ENCODE results near the gene CASZ1. TPM values are rescaled to one million over a fixed set of nuclear protein-coding genes. Genes with fewer than 3 reads are reported as not detected.

The CASZ1 gene
- total and polyA plus RNA-seq, 2 experiments from 2014 or later, result 6.2 to 6.7 TPM

- TF ChIP-seq ZNF462 (CRISPR knock-in tag; IDR thresholded peaks at IDR 0.05) (no peak), EZH2phosphoT487 (IDR thresholded peaks at IDR 0.05; ENCODE audit: unreplicated experiment) (no peak)
Observed at GRCh38 chr1:10625076-10625475, 171.4 kb downstream of the CASZ1 start (continued).

- Mint-ChIP-seq H3K9me3 (no peaks in the 10 kb centered on the region; the same call in 2 of the 3 replicates), H3K27me3 (ENCODE audit: insufficient read depth, low read depth, poor library complexity) (peaks cover 16% of the 10 kb centered on the region), H3K4me1 (no peaks in the 10 kb centered on the region; the same call in 2 of the 3 replicates), H3K4me3 (no peak overlapping the region), H3K36me3 (ENCODE audit: low read depth) (no peaks in the 10 kb centered on the region), H3K27ac (no peak overlapping the region)
- H2AFZ ChIP-seq, result no peak overlapping the region
- no peaks in the 10 kb centered on the region for H3K27me3 ChIP-seq (ENCODE audit: insufficient read depth)
- ATAC-seq (no peak), DNase-seq (ENCODE audit: low spot score) (no peak)
- H3K4me1 ChIP-seq (ENCODE audit: insufficient read depth), result no peaks in the 10 kb centered on the region
- no peaks in the 10 kb centered on the region for H4K20me1 ChIP-seq (replicated peaks; ENCODE audit: insufficient read depth)
- H3K4me3 ChIP-seq, result no peak overlapping the region
- H3K4me2 ChIP-seq, result no peak overlapping the region
- H3F3A ChIP-seq (replicated peaks; ENCODE audit: low read depth), result no peaks in the 10 kb centered on the region
- no peaks in the 10 kb centered on the region for H3K36me3 ChIP-seq (ENCODE audit: insufficient read depth)
- H3K27ac ChIP-seq (ENCODE audit: low read depth), result no peak overlapping the region
- H3K9me2 ChIP-seq (ENCODE audit: insufficient read depth), result no peaks in the 10 kb centered on the region
- H3K79me2 ChIP-seq (replicated peaks; ENCODE audit: insufficient read depth), result no peaks in the 10 kb centered on the region
- TF ChIP-seq EZH2 (IDR thresholded peaks at IDR 0.05; ENCODE audit: low read depth, unreplicated experiment) (no peak), EZH2phosphoT487 (IDR thresholded peaks at IDR 0.05; ENCODE audit: unreplicated experiment) (no peak), ETS1 (IDR thresholded peaks at IDR 0.05) (no peak), ZNF331 (CRISPR knock-in tag; IDR thresholded peaks at IDR 0.05; ENCODE audit: low read depth) (no peak), POLR2AphosphoS5 (IDR thresholded peaks at IDR 0.05; ENCODE audit: low read depth) (no peak), CREB1 (CRISPR knock-in tag; IDR thresholded peaks at IDR 0.05; ENCODE audit: low read depth) (no peak), NANOG (IDR thresholded peaks at IDR 0.05; ENCODE audit: borderline replicate concordance) (no peak), ZNF114 (CRISPR knock-in tag; IDR thresholded peaks at IDR 0.05) (no peak), CTCF (conservative IDR thresholded peaks at IDR 0.05; ENCODE audit: low read depth in 2 of 2) (no peak)
Observed at GRCh38 chr1:10624256-10625050, 172.0 kb downstream of the CASZ1 start.
